Caco-2 (cell line): Measurements from ENCODE around the gene TP53BP2. TPM values are rescaled to one million over a fixed set of nuclear protein-coding genes. Genes with fewer than 3 reads are reported as not detected.
"Not testable (repeated sequence)": the region's sequence is repeated elsewhere in the genome, so short reads cannot be mapped to it uniquely, and the experiment has no call there.

ENCODE experiments used
- Bru-seq: library from RNA; stranded (reverse); fragments of 400-500 nt; gene quantifications from one replicate; lab custom pipeline; 2021; lab: Mats Ljungman, UMichigan
- BruChase-seq, 2 experiments: library from RNA; stranded (reverse); fragments of 400-500 nt; gene quantifications; one replicate each; lab custom pipeline; 2021; lab: Mats Ljungman, UMichigan
- BruUV-seq: library from RNA; stranded (reverse); fragments of 400-500 nt; replicated peaks from 2 replicates; lab custom pipeline; 2021; lab: Mats Ljungman, UMichigan
- CTCF ChIA-PET: fragments of 300-600 bp; sonication (Branson Sonifier 250); formaldehyde crosslinking; loops from one replicate; lab custom pipeline; 2022; ENCODE audit warnings: antibody characterized with exemption; lab: Charles Lee
- POLR2A ChIA-PET: fragments of 300-600 bp; sonication (Branson Sonifier 250); formaldehyde crosslinking; loops from one replicate; lab custom pipeline; 2022; ENCODE audit warnings: antibody characterized with exemption; lab: Charles Lee
- DNase-seq, 2 experiments: peaks; one replicate each; pipeline versions ENCODE4 v3.0.0 to v3.0.0-alpha.2; 2020 to 2022
- H3K27me3 ChIP-seq: replicated peaks from 2 replicates; pipeline ENCODE4 v1.6.0; 2011; ENCODE audit warnings: low read length; ENCODE audit not compliant: control insufficient read depth, insufficient read depth
- H3K36me3 ChIP-seq: 2 replicates; pipeline ENCODE4 v1.5.1; 2011; ENCODE audit warnings: low read length; ENCODE audit not compliant: control insufficient read depth, insufficient read depth
- H3K4me1 ChIP-seq: fragments of 250-450 bp; sonication (Bioruptor Pico); 2 replicates; pipeline ENCODE4 v1.5.1; 2020; ENCODE audit warnings: mild to moderate bottlenecking
- H3K4me3 ChIP-seq: 2 replicates; pipeline ENCODE4 v1.5.1; 2011; ENCODE audit warnings: low read depth, mild to moderate bottlenecking, control low read depth, low read length
- H3K9me3 ChIP-seq: fragments of 250-450 bp; sonication (Bioruptor Pico); 2 replicates; pipeline ENCODE4 v1.5.1; 2020; ENCODE audit warnings: mild to moderate bottlenecking, moderate library complexity
- H3K27ac Mint-ChIP-seq: one replicate; pipeline ENCODE4 v1.8.0; 2022; ENCODE audit warnings: mixed read lengths; ENCODE audit not compliant: unreplicated experiment
- H3K27me3 Mint-ChIP-seq: one replicate; pipeline ENCODE4 v1.8.0; 2022; ENCODE audit warnings: mixed read lengths; ENCODE audit not compliant: insufficient read depth, unreplicated experiment
- H3K36me3 Mint-ChIP-seq: one replicate; pipeline ENCODE4 v1.8.0; 2022; ENCODE audit warnings: mild to moderate bottlenecking, mixed read lengths; ENCODE audit not compliant: insufficient read depth, unreplicated experiment
- H3K4me1 Mint-ChIP-seq: one replicate; pipeline ENCODE4 v1.8.0; 2022; ENCODE audit warnings: low read depth, mixed read lengths; ENCODE audit not compliant: unreplicated experiment
- H3K4me3 Mint-ChIP-seq: one replicate; pipeline ENCODE4 v1.8.0; 2022; ENCODE audit warnings: mild to moderate bottlenecking, moderate library complexity, mixed read lengths; ENCODE audit not compliant: unreplicated experiment
- H3K9me3 Mint-ChIP-seq: one replicate; pipeline ENCODE4 v1.8.0; 2022; ENCODE audit warnings: mixed read lengths; ENCODE audit not compliant: unreplicated experiment
- CTCF ChIP-seq, 2 experiments: fragments of 200-600 bp in 1 of 2; IDR thresholded peaks; 1 replicate in 1 of 2; 2 replicates in 1 of 2; pipeline versions ENCODE4 v1.5.1 to v1.8.0; 2011 to 2022; ENCODE audit warnings: antibody characterized with exemption in 1 of 2, control low read depth in 1 of 2, inconsistent platforms in 1 of 2, low read depth in 1 of 2, low read length in 1 of 2, mild to moderate bottlenecking in 1 of 2, moderate library complexity in 1 of 2; ENCODE audit not compliant: insufficient read depth in 1 of 2, severe bottlenecking in 1 of 2, unreplicated experiment in 1 of 2
- intact Hi-C: fragments of 100-400 bp; cut with micrococcal nuclease; formaldehyde crosslinking; loops from one replicate; pipeline ENCODE4 v1.10.0; 2022; ENCODE audit not compliant: unreplicated experiment
- long read RNA-seq: library from polyadenylated mRNA; stranded (forward); transcript quantifications from one replicate; pipeline ENCODE4 v2.0.0, GENCODE V29; 2022
- total RNA-seq: library from RNA; stranded (reverse); gene quantifications from 2 replicates; pipeline ENCODE4 v1.2.3, GENCODE V29; 2022

TP53BP2 gene, protein sequence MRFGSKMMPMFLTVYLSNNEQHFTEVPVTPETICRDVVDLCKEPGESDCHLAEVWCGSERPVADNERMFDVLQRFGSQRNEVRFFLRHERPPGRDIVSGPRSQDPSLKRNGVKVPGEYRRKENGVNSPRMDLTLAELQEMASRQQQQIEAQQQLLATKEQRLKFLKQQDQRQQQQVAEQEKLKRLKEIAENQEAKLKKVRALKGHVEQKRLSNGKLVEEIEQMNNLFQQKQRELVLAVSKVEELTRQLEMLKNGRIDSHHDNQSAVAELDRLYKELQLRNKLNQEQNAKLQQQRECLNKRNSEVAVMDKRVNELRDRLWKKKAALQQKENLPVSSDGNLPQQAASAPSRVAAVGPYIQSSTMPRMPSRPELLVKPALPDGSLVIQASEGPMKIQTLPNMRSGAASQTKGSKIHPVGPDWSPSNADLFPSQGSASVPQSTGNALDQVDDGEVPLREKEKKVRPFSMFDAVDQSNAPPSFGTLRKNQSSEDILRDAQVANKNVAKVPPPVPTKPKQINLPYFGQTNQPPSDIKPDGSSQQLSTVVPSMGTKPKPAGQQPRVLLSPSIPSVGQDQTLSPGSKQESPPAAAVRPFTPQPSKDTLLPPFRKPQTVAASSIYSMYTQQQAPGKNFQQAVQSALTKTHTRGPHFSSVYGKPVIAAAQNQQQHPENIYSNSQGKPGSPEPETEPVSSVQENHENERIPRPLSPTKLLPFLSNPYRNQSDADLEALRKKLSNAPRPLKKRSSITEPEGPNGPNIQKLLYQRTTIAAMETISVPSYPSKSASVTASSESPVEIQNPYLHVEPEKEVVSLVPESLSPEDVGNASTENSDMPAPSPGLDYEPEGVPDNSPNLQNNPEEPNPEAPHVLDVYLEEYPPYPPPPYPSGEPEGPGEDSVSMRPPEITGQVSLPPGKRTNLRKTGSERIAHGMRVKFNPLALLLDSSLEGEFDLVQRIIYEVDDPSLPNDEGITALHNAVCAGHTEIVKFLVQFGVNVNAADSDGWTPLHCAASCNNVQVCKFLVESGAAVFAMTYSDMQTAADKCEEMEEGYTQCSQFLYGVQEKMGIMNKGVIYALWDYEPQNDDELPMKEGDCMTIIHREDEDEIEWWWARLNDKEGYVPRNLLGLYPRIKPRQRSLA
- 49.6 and 51.2 TPM in 2 replicates for total RNA-seq
- Bru-seq, nascent RNA: percentile 90 among the genes with signal in this experiment
- percentile 84 among the genes with signal in this experiment for BruChase-seq, experiment 1, labeled RNA remaining after a 2-hour chase
- BruChase-seq, experiment 2, labeled RNA remaining after a 6-hour chase: percentile 80 among the genes with signal in this experiment
- long read RNA-seq, full-length matches to known transcripts: 39 of 57 reads
- long read RNA-seq, partial matches to known transcripts: 9 of 57 reads
- long read RNA-seq, other reads (novel, unspliced or antisense): 9 of 57 reads

DNA sequence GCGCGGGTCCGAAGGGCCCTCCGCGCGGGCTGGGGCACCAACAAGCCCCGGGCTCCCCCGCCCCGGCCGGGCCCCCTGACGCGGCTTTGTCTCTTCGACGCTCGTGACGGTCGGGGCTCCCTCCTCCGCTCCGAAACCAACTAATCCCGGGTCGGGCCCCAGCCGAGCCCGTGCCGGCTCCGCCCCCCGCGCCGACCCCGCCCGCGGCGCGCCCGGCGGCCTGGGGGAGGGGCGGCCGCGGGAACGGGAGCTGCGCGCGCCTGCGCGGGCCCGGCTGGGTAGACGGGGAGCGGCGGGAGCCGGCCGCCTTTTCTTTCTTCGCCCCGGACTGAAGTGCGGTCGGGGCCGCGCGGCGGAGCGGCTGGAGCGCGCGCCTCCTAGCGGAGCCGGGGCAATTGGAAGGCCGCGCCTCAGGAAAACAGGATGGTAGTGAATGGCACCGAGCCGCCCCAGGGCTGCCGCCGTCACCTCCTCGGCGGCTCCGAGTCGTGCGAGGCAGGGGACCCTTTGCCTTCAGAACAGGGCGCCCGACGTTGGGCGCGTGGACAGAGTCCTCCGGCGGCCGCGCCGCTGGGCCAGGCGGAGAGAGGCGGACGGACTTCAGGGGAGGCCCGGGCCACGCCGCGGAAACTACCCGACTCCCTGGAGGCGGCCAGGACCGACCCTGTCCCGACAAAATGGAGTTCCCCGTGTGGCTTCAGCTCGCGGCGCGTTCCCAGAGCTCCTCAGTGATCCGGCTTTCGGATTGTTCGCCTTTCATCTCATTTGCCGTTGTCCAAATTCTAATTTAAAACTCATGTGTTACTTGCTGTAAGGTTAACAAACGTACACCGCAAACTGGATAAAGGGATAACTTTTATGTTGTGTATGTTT lies at the start of gene TP53BP2:
Gene TP53BP2, minus strand, starts transcription at position 138 of the 873 bp plus-strand sequence. CDS start 267 bp downstream, outside the sequence.
- intact Hi-C loops: loop anchor here (1.0 to 5.0 kb wide), 5 partner anchors 27 to 134 kb away; partner anchors contain the start of gene CAPN2
- peaks cover 9% of the 10 kb centered on the region; the same call in 1 of the 2 replicates for H3K4me1 ChIP-seq
- peaks cover 13% of the 10 kb centered on the region for H3K9me3 Mint-ChIP-seq
- H3K27me3 ChIP-seq: no peaks in the 10 kb centered on the region
- H3K36me3 Mint-ChIP-seq: peaks cover 16% of the 10 kb centered on the region
- no peaks in the 10 kb centered on the region for H3K9me3 ChIP-seq
- no peaks in the 10 kb centered on the region for H3K4me1 Mint-ChIP-seq
- DNase-seq: peak; percentile 88 to 95
- H3K4me3 Mint-ChIP-seq: peak within 1 kb of the TSS; percentile 90
- TSS peak; percentile 97 for BruUV-seq
- H3K36me3 ChIP-seq: no peaks in the 10 kb centered on the region
- TF ChIP-seq CTCF (IDR thresholded peaks at IDR 0.05; ENCODE audit: insufficient read depth in 1 of 2, low read depth in 1 of 2, low read length in 1 of 2, severe bottlenecking in 1 of 2, unreplicated experiment in 1 of 2): peak; percentile 58 to 82
- POLR2A ChIA-PET: interaction anchor here (0.7 to 1.9 kb wide), 5 partner anchors 8 to 127 kb away, joined by 3 to 6 read pairs (median 4); no protein-coding TSS in a partner anchor
- H3K27me3 Mint-ChIP-seq: no peaks in the 10 kb centered on the region
- CTCF ChIA-PET: interaction anchor here (0.7 to 1.1 kb wide), 3 partner anchors 26 to 146 kb away, joined by 3 to 4 read pairs (median 3); no protein-coding TSS in a partner anchor
- H3K4me3 ChIP-seq: peak within 1 kb of the TSS; percentile 94
- H3K27ac Mint-ChIP-seq: peak within 1 kb of the TSS; percentile 96

DNA sequence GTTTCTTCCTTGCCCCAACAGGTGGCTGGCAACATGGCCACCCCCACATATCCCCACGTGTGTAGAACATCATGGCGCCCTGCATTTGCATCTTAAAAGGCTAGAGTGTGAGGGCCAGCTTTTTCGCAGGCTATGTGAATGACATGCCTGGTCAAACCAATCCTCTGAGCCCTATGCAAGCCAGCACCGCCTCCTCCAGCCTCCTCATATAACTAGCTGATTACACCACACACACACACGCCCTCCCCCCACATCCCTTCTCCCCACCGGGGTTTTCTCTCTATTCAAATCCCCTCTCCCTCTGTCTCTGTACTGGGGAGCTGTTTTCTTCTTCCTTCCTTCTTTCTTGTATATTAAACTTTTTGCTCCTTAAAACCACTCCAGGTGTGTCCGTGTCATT lies 44.7 kb upstream of the TP53BP2 start:
- H3K27ac Mint-ChIP-seq, CTCF ChIA-PET, H3K36me3 ChIP-seq, intact Hi-C loops, H3K9me3 Mint-ChIP-seq, H3K27me3 ChIP-seq, H3K4me3 Mint-ChIP-seq, H3K27me3 Mint-ChIP-seq, H3K9me3 ChIP-seq, BruUV-seq, H3K4me1 Mint-ChIP-seq, POLR2A ChIA-PET, H3K4me1 ChIP-seq, H3K36me3 Mint-ChIP-seq, DNase-seq, H3K4me3 ChIP-seq: not testable (repeated sequence)

DNA sequence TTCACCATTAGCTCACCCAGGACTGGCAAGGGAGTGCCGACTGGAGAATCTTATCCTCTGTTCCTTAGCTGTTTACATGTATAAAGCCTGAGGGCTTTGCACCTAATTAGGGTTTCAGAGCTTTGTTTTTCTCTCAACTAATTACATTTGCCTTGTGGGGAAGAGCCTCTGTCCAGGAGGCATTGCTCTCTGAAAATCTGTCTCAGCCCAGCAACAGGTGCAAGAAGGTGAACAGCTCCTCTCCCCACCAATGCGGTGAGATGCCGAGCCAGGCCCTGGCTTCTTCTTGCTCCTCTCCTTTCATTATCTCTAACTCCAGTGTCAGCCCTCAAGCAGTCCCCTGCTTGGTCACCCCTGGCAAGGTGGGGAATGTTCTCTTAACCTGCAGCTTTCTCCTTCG lies 43.6 kb upstream of the TP53BP2 start:
- H3K4me3 Mint-ChIP-seq, intact Hi-C loops, DNase-seq, H3K27me3 ChIP-seq, POLR2A ChIA-PET, H3K4me1 ChIP-seq, H3K36me3 ChIP-seq, H3K27me3 Mint-ChIP-seq, H3K27ac Mint-ChIP-seq, H3K4me3 ChIP-seq, H3K9me3 ChIP-seq, H3K9me3 Mint-ChIP-seq, BruUV-seq, CTCF ChIA-PET, H3K4me1 Mint-ChIP-seq, H3K36me3 Mint-ChIP-seq: not testable (repeated sequence)
